K562 (cell line): ENCODE results near the gene B4GALT5. TPM values are rescaled to one million over a fixed set of nuclear protein-coding genes. Genes with fewer than 3 reads are reported as not detected.

ENCODE experiments used
- ATAC-seq: fragments of 200-7000 bp; cut with Tn5 transposase; 3 replicates; pipeline ENCODE4 v1.9.1; 2020; ENCODE audit warnings: moderate library complexity
- BruUV-seq: library from RNA; stranded (reverse); fragments of 400-500 nt; replicated peaks from 2 replicates; lab custom pipeline; 2021; lab: Mats Ljungman, UMichigan
- CTCF ChIA-PET: fragments of 300-600 bp; formaldehyde crosslinking; extraction: SDS; loops from one replicate; lab custom pipeline; 2021; ENCODE audit warnings: low intra/inter-chr PET ratio; lab: Yijun Ruan, JAX
- POLR2A ChIA-PET: fragments of 300-600, 350-650 bp; sonication (Branson Sonifier 250); formaldehyde crosslinking; extraction: SDS; loops from one replicate; lab custom pipeline; 2021; ENCODE audit warnings: antibody characterized with exemption, inconsistent platforms; lab: Yijun Ruan, JAX
- DNase-seq, 4 experiments: peaks; one replicate each; pipeline versions ENCODE4 v3.0.0 to v3.0.0-alpha.2; 2011 to 2018; ENCODE audit warnings: low spot score in 3 of 4, mixed read lengths in 3 of 4; ENCODE audit errors: extremely low read depth in 1 of 4
- FAIRE-seq: peaks from 2 replicates; lab custom pipeline; 2011; peaks lifted over from hg19 to GRCh38; lab: Jason Lieb, UNC
- H2AFZ ChIP-seq: 2 replicates; pipeline ENCODE4 v1.6.0; 2011; ENCODE audit warnings: low read depth, low read length, control low read depth, inconsistent platforms
- H3K27ac ChIP-seq: fragments of 200-600 bp; 3 replicates; pipeline ENCODE4 v1.8.0; 2011; ENCODE audit warnings: low read depth, mild to moderate bottlenecking, control low read depth, inconsistent platforms, low read length, moderate library complexity, mixed read lengths; ENCODE audit errors: extremely low read depth
- H3K27me3 ChIP-seq, 2 experiments: fragments of 300-600 bp in 1 of 2; 2 replicates in 1 of 2; 3 replicates in 1 of 2; pipeline versions ENCODE4 v1.6.0 to v1.8.0; 2011; ENCODE audit warnings: inconsistent platforms in 2 of 2, low read length in 2 of 2, mild to moderate bottlenecking in 1 of 2, mixed read lengths in 1 of 2, moderate library complexity in 1 of 2; ENCODE audit not compliant: control insufficient read depth in 2 of 2, insufficient read depth in 2 of 2
- H3K36me3 ChIP-seq: fragments of 300-600 bp; 3 replicates; pipeline ENCODE4 v1.8.0; 2011; ENCODE audit warnings: mild to moderate bottlenecking, low read length, inconsistent platforms; ENCODE audit not compliant: control insufficient read depth, insufficient read depth
- H3K4me1 ChIP-seq, 2 experiments: fragments of 200-600 bp in 1 of 2; replicated peaks in 1 of 2; 2 replicates in 1 of 2; 3 replicates in 1 of 2; pipeline versions ENCODE4 v1.5.1 to v1.8.0; 2011; ENCODE audit warnings: inconsistent platforms in 2 of 2, low read length in 2 of 2, mild to moderate bottlenecking in 1 of 2, mixed read lengths in 1 of 2, moderate library complexity in 1 of 2; ENCODE audit not compliant: control insufficient read depth in 2 of 2, insufficient read depth in 2 of 2
- H3K4me2 ChIP-seq: 2 replicates; pipeline ENCODE4 v1.6.1; 2011; ENCODE audit warnings: low read length, control low read depth, inconsistent platforms, mixed read lengths; ENCODE audit not compliant: insufficient read depth
- H3K4me3 ChIP-seq: fragments of 200-600 bp; sonication (generic), shearing (Covaris generic); 2 replicates; pipeline ENCODE4 v1.5.1; 2016; ENCODE audit warnings: control low read depth, inconsistent platforms
- H3K79me2 ChIP-seq: fragments of 200-600 bp; 3 replicates; pipeline ENCODE4 v1.8.0; 2011; ENCODE audit warnings: low read length, inconsistent platforms; ENCODE audit not compliant: control insufficient read depth, insufficient read depth
- H3K9ac ChIP-seq, 2 experiments: 2 replicates each; pipeline versions ENCODE4 v1.6.0 to v1.6.1; 2011; ENCODE audit warnings: low read depth in 2 of 2, low read length in 2 of 2, control low read depth in 1 of 2, inconsistent platforms in 1 of 2, mild to moderate bottlenecking in 1 of 2, mixed read lengths in 1 of 2; ENCODE audit not compliant: insufficient read depth in 1 of 2
- H3K9me1 ChIP-seq: one replicate; pipeline ENCODE4 v1.6.0; 2011; ENCODE audit warnings: inconsistent platforms, mild to moderate bottlenecking, low read length, moderate library complexity; ENCODE audit not compliant: control insufficient read depth, insufficient read depth
- H3K9me3 ChIP-seq: replicated peaks from 2 replicates; pipeline ENCODE4 v1.5.1; 2011; ENCODE audit warnings: low read depth, low read length, inconsistent platforms; ENCODE audit not compliant: control insufficient read depth, insufficient read depth
- H4K20me1 ChIP-seq: replicated peaks from 2 replicates; pipeline ENCODE4 v1.6.1; 2011; ENCODE audit warnings: low read length, inconsistent platforms, mixed read lengths; ENCODE audit not compliant: control insufficient read depth, insufficient read depth
- EP400 ChIP-seq: fragments of 450-650 bp; IDR thresholded peaks from 2 replicates; pipeline ENCODE4 v1.6.1; 2017; ENCODE audit warnings: antibody characterized with exemption, mild to moderate bottlenecking, moderate library complexity
- MLLT1 ChIP-seq, 2 experiments: fragments of 450-650 bp; IDR thresholded peaks; 2 replicates each; pipeline ENCODE4 v1.6.1; 2016
- NCOA2 ChIP-seq, 2 experiments: fragments of 450-650 bp; IDR thresholded peaks; 2 replicates each; pipeline ENCODE4 v1.6.1; 2018; ENCODE audit warnings: mild to moderate bottlenecking in 2 of 2, moderate library complexity in 1 of 2; ENCODE audit not compliant: partially characterized antibody in 2 of 2
- NR4A1 ChIP-seq, 2 experiments: fragments of 250-450 bp in 1 of 2; fragments of 450-650 bp in 1 of 2; sonication (Bioruptor Pico) in 1 of 2; IDR thresholded peaks; 2 replicates each; pipeline versions ENCODE4 v1.4.0 to v1.6.1; 2016 to 2020; ENCODE audit warnings: mild to moderate bottlenecking in 2 of 2, missing compliant biosample characterization in 1 of 2, missing genetic modification characterization in 1 of 2, moderate library complexity in 1 of 2
- POLR3A ChIP-seq: IDR thresholded peaks from 2 replicates; pipeline ENCODE4 v1.6.1; 2011; ENCODE audit warnings: borderline replicate concordance, mild to moderate bottlenecking, moderate library complexity; ENCODE audit not compliant: insufficient read length, insufficient read depth; ENCODE audit errors: extremely low read depth
- PURB ChIP-seq: sonication (generic); formaldehyde crosslinking; IDR thresholded peaks from 2 replicates; pipeline ENCODE4 v1.9.0; 2021; ENCODE audit warnings: low read depth, mild to moderate bottlenecking, missing genetic modification reagents
- ZBTB12 ChIP-seq: fragments of 250-450 bp; sonication (Bioruptor Pico); IDR thresholded peaks from 2 replicates; pipeline ENCODE4 v1.4.0; 2020
- ZNF23 ChIP-seq: fragments of 250-450 bp; sonication (Bioruptor Pico); IDR thresholded peaks from 2 replicates; pipeline ENCODE4 v1.4.0; 2020; ENCODE audit warnings: mild to moderate bottlenecking
- ZSCAN29 ChIP-seq: fragments of 450-650 bp; IDR thresholded peaks from 2 replicates; pipeline ENCODE4 v1.6.1; 2017
- ZZZ3 ChIP-seq: fragments of 450-650 bp; IDR thresholded peaks from 2 replicates; pipeline ENCODE4 v1.6.1; 2016; ENCODE audit warnings: antibody characterized with exemption, mild to moderate bottlenecking, moderate library complexity
- WGBS: fragments of 100-300 bp; shearing (Covaris generic); methylation state at CpG from one replicate; pipeline ENCODE4 v1.1.6; 2016; ENCODE audit warnings: low coverage, mixed read lengths; ENCODE audit not compliant: insufficient coverage; ENCODE audit errors: missing lambda C conversion rate; 5-methylcytosine and 5-hydroxymethylcytosine counted together
- in situ Hi-C: fragments of 300-500 bp; cut with MboI; formaldehyde crosslinking; loops from 4 replicates; pipeline ENCODE4 v1.15.0; 2018; ENCODE audit warnings: inconsistent platforms, mixed read lengths
- intact Hi-C: fragments of 100-400 bp; cut with micrococcal nuclease; formaldehyde crosslinking; loops from 2 replicates; pipeline ENCODE4 v1.14.2; 2022
- polyA plus RNA-seq, 8 experiments: library from polyadenylated mRNA; depleted of rRNA in 4 of 8; stranded (reverse) in 5 of 8; unstranded in 3 of 8; fragments of >200 nt; fragmentation: Nextera tagmentation in 2 of 8; fragmentation: Illumina TruSeq in 1 of 8; extraction: Ambion mirVana in 2 of 8; extraction: Trizol in 1 of 8; gene quantifications; 2 replicates each; pipeline versions ENCODE4 v1.2.1 to v1.2.3, GENCODE V29; 2011 to 2014; ENCODE audit warnings: inconsistent platforms in 1 of 8, missing spikeins in 1 of 8
- total RNA-seq, 7 experiments: library from RNA; depleted of rRNA in 6 of 7; stranded (reverse); fragments of >200 nt in 6 of 7; fragmentation: Illumina TruSeq in 2 of 7; extraction: Trizol in 2 of 7; gene quantifications; 2 replicates each; pipeline versions ENCODE4 v1.2.1 to v1.2.3, GENCODE V29; 2011 to 2021; ENCODE audit warnings: low replicate concordance in 1 of 7

B4GALT5 gene
- total and polyA plus RNA-seq, 9 of the 15 experiments (the other 6 are each of a cell fraction or from before 2014, with no cell fraction given) = 8.5 to 32.6 (median 23.4) TPM

GRCh38 chr20:49742948-49743347 is 29.3 kb upstream of the B4GALT5 start:
- H3K9me1 ChIP-seq = no peaks in the 10 kb centered on the region
- no peaks in the 10 kb centered on the region for H3K79me2 ChIP-seq
- BruUV-seq = no TSS peak
- H4K20me1 ChIP-seq = no peaks in the 10 kb centered on the region
- ChIA-PET CTCF (no interaction called here), POLR2A (no interaction called here)
- peak overlapping the region in 1 of 2 experiments; percentile 77; a peak in 2 of 4 replicates for H3K9ac ChIP-seq
- in situ Hi-C loops = no loop called here
- H3K4me2 ChIP-seq = no peak overlapping the region
- no peak for DNase-seq
- FAIRE-seq = no peak
- WGBS = 41% methylated on average over 9 of the region's 9 CpGs
- H3K4me1 ChIP-seq = peaks cover 7 to 8% of the 10 kb centered on the region in 2 experiments
- H3K4me3 ChIP-seq = no peak overlapping the region
- H3K27me3 ChIP-seq = no peaks in the 10 kb centered on the region
- H3K36me3 ChIP-seq = no peaks in the 10 kb centered on the region
- no peaks in the 10 kb centered on the region for H3K9me3 ChIP-seq
- intact Hi-C loops = no loop called here
- TF ChIP-seq ZNF23 (CRISPR knock-in tag) (no peak), NR4A1 (CRISPR knock-in tag; IDR thresholded peaks at IDR 0.05) (no peak), NR4A1 (tag; IDR thresholded peaks at IDR 0.05) (no peak), ZSCAN29 (no peak), MLLT1 (IDR thresholded peaks at IDR 0.05) (no peak), EP400 (no peak), NCOA2 (IDR thresholded peaks at IDR 0.05; ENCODE audit: partially characterized antibody in 2 of 2) (no peak), POLR3A (no peak), ZBTB12 (CRISPR knock-in tag) (no peak), ZZZ3 (no peak), PURB (CRISPR knock-in tag) (no peak)
- H3K27ac ChIP-seq = no peak overlapping the region
- no peak for ATAC-seq
- peak overlapping the region; percentile 67 for H2AFZ ChIP-seq
